H54 (cell line): ENCODE measurements around the gene DCST2.

Experiments
- DNase-seq: peaks from one replicate; pipeline ENCODE4 v3.0.0; 2011; ENCODE audit warnings: low spot score, mixed read lengths; ENCODE audit not compliant: insufficient read length
- FAIRE-seq: peaks from 3 replicates; lab custom pipeline; 2011; peaks lifted over from hg19 to GRCh38; lab: Jason Lieb, UNC
- POLR2A ChIP-seq: IDR thresholded peaks from 2 replicates; pipeline ENCODE4 v1.6.1; 2011; ENCODE audit warnings: low read depth, mild to moderate bottlenecking, low read length

The DCST2 gene

DNA sequence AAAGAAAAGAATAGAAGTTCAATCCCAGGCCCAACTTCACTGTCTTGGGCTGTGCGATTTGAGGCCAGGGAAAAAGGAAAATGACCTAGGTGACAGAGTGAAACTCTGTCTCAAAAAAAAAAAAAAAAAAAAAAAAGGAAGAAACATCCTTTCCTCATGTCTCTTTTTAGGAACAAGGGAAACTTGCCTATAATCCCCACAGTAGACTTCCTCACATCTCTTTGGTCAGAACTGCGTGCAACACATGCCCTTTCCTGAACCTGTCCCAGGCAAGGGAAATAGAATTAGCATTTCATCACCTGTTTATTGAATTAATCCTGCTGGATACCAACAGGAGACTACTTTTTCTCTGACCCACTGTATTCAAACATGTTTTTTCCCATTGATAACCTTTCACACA is 2.4 kb upstream of the DCST2 start:
- DNase-seq = no peak
- no peak for TF ChIP-seq POLR2A
- no peak for FAIRE-seq

DNA sequence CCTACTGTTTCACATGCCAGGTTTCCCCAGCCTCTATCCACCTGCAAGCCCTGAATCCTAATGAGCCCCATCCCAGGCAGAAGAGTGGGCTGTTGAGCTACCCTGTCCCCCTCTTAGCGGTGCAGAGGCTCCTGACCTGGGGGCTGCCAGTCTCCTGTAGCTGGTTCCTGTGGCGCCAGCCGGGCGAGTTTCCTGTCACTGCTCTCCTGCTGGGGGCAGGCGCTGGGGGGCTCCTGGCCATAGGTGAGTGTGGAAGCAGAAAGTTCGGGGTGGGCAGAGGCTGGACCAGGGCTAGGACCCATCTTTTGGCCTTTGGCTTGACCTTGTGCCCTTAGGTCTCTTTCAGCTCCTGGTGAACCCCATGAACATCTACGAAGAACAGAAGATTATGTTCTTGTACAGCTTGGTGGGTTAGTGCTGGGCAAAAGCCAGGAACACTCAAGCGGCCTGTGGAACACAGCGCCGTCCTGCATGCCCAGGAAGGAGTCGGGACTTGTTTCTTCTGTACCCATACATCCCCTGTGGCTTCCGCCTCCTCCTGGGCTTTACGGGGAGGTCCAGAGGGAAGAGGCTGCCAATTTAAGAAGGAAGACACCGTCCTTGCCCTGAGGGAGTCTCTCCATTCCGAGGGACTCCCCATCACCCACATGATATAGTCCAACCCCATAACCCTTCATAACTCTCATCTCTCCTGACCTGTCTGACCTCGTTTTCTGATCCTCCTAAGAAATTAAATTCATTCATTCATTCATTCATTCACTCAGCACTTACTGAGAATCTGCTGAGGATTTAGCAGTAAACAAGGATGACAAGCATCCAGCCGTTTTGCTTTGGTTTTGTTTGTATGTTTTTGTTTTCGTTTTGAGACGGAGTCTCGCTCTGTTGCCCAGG is 982 bp upstream of the DCST2 start:
- TF ChIP-seq POLR2A = no peak
- DNase-seq (no peak), FAIRE-seq (no peak)

DNA sequence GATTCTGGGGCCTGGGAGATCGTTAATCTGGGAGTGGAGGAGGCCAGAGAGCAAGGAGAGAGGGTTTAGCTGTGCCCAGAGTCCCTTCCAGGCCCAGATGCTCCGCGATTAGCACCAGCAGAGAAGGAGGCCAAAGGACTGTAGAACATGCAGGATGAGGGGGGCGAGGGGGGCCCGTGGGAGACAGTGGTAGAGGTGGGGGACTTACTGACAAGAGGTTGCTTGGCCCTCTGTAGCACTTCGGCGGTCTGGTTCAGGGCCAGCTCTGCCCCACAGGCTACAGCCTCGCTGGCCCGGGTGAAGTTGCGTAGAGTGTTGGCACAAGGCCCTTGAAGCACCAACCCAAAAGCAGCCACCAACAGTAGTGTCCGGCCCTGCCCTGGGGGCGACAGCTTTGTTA is 695 bp downstream of the DCST2 start:
- no peak for TF ChIP-seq POLR2A
- DNase-seq = no peak
- FAIRE-seq = no peak

DNA sequence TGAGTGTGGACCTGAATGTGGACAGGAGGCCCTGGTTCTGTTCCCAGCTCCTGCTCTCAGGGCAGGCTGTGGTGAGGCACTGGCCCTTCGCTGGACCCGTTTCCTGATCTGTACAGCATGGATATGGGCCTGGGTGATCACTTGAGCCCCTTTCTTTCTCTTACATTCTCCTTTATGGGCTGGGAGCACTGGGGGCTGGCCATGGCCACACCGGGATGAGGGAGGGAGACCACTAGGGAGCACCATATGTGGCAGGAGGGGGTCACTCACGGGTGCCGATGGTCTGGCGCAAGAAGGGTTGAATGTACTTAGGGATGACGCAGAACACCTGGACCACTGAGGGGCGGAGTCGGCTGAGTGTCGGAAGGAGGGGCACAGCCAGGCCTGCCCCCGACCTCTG is 2.7 kb downstream of the DCST2 start:
- DNase-seq = no peak
- FAIRE-seq = no peak
- no peak for TF ChIP-seq POLR2A

DNA sequence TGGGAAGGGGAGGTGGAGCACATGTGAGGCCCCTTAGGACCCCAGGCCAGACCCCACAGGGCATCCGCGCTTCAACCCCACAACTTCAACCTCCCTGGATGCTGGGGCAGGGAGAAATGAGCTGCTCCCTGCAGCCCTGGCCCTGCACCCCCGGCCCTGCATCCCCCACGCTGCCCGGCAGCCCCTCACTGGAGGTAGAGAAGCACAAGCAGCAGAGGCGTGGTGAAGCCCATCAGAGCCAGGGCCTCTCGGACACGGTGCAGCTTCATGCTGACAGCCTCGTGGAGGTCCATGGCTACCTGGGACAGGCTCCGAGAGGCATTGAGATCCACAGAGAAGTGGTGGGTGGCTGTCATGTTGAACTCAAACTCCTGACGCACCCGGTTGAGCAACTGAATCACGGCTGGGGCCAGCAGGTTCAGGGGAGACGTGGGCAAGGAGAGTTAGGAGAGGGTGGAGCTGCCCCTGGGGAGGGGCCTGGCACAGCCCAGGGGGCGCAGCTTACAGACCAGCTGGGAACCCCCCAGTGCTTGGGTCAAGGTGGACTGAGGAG is 3.3 kb downstream of the DCST2 start:
- no peak for DNase-seq
- FAIRE-seq = no peak
- TF ChIP-seq POLR2A = no peak

DNA sequence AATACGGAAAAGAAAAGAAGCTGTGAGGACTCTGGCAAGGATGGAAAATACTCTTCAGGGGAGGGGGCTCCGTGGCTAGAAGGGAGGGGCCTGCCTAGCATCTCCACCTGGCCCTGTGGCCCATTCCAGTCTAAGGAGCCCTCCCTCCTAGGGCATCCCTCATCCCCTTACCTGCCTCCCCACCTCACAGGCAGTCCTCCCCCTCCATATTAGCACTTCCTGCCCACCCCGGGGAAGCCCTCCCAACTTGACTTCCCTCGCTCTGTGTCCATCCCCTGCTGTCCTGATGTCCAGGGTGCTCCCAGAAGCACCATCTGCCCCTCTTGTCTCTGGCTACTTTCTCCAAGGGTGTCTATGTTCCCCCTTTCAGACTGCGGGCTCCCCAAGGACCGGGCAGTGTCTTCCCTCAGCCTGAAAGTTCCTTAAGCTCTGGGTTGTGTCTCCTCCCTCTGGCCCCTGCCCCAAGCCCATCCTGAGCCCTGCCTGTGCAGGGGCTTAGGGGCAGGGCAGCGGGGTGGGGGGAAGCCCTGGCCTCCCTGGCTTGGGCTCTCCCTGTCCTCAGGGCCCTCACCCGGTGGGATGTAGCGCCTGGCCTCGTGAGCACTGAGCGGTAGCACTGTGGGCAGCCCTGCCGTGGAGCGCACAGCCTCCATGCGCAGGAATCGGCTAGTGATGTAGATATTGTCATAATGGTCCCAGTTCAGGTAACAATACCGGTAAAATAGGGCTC is 3.9 kb downstream of the DCST2 start:
- DNase-seq (no peak), FAIRE-seq (no peak)

DNA sequence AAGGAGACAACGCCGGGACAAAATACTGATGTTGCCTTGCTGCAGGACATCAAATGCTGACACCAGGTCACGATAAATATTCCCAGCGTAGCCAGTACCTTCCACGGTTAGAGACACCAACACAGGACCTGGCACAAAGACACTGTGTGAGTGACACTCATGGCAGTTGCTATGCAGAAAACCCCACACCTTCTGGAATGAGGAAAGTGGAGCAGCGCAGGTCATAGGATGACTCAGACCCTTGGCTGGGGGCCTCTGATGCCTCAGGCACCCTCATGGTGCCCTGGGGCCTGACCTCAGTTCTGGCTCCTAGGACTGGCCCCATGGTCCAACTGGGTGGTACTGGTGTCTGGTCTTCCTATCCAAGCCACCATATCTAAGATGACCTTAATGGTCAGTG is 7.0 kb downstream of the DCST2 start:
- DNase-seq (peak; percentile 82), FAIRE-seq (no peak)
- TF ChIP-seq POLR2A = no peak

More for the DNA sequence above, 3.9 kb downstream of the DCST2 start:
- no peak for TF ChIP-seq POLR2A

DNA sequence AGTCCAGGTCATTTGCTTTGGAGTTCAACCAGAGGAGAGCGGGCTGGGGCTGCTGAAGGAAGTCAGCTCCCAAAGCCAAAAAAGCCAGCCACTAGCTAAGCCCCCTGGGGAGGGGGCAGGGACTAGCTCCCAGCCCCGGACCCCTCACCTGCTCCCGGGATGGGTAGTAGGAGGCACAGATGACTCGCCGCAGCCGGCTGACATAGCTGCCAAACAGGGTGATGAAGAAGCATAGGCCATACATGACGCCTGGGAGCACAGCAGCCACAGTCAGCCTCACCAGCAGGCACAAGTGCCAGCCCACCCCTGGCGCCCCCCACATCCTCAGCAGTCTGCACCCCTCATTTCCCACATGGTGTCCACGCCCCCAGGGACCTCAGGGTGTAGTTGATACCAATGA is 7.4 kb downstream of the DCST2 start:
- FAIRE-seq (no peak), DNase-seq (no peak)
- no peak for TF ChIP-seq POLR2A

DNA sequence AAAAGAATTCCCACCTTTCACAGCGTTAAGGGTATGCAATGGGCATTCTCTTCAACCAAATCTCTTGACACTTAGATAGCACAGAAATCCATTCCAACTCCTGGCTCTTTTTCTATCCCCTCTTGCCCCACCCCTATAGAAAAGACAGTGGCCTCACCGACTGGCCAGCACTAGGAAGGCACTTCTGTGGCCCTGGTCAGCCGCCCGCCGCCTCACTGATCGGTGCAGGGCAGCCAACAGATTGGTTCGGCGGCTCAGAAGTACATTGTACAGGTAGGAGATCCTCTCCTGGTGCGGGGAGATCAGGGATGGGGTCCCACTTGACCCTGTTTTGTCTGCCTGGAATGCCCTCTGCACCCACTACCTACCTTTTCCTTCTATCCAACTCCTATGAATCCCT is 9.3 kb downstream of the DCST2 start:
- FAIRE-seq (no peak), DNase-seq (no peak)
- TF ChIP-seq POLR2A = no peak

DNA sequence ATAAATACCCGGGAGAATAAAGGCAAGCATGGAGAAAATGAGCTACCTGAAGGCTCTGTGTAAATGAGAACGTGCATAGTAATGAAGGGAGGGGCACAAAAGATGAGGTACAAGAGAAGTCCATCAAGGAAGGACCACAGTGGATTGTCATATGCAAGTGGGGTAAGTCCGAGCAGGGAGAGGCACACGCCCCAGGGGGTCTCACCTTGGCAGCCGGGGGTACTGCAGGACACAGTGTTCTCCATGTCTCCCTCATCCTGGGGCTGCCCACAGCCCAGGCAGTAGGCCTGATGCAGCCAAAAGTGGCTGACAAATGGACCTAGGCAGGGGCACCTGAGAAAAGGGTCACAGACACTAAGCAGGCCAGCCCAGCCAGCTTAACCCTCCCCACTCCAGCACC is 10.0 kb downstream of the DCST2 start:
- DNase-seq = no peak
- FAIRE-seq = no peak
- no peak for TF ChIP-seq POLR2A

DNA sequence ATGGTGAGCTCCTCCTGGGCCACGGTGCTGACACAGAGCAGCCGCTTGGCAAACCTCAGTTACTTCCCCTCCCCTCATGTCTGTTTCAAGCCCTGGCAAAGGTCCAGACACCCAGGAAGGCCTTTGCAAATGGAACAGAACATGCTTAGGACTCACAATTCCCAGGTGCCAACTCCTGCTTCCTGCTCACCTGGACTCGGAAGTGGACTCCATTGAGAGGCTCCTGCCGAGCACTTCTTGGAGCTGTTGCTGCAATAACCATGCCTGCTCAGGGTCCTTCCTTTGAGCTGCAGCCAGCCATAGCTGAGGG is 10.7 kb downstream of the DCST2 start:
- FAIRE-seq = no peak
- TF ChIP-seq POLR2A = no peak
- no peak for DNase-seq

DNA sequence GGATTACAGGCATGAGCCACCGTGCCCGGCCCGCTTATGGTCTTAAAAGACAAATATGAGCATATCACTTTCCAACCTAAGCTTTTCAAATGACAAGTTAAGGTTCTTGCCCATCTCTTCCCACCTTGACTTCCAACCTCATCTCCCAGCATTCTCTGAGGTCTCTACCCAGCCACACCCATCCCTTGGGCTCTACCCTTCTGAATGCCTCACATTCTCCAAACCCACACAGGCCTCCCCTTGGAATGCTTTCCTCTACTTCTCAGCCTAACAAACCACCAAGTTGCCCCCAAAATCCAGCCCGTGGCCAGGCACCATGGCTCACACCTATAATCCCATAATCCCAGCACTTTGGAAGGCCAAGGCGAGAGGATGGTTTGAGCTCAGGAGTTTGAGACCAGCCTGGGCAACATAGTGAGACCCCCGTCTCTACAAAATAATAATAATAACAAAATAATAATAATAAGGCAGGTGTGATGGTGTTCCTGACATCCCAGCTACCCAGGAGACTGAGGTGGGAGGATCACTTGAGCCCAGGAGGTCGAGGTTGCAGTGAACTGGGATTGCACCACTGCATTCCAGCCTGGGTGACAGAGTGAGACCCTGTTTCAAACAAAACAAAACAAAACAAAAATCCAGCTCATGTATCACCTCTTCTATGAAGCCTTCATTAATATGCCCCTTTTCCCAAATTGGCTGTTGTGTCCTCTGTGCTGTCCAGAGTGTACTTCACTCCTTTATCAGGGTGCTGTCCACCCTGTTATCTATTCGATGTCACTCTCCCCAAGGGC is 11.2 kb downstream of the DCST2 start:
- no peak for TF ChIP-seq POLR2A
- no peak for DNase-seq
- no peak for FAIRE-seq

DNA sequence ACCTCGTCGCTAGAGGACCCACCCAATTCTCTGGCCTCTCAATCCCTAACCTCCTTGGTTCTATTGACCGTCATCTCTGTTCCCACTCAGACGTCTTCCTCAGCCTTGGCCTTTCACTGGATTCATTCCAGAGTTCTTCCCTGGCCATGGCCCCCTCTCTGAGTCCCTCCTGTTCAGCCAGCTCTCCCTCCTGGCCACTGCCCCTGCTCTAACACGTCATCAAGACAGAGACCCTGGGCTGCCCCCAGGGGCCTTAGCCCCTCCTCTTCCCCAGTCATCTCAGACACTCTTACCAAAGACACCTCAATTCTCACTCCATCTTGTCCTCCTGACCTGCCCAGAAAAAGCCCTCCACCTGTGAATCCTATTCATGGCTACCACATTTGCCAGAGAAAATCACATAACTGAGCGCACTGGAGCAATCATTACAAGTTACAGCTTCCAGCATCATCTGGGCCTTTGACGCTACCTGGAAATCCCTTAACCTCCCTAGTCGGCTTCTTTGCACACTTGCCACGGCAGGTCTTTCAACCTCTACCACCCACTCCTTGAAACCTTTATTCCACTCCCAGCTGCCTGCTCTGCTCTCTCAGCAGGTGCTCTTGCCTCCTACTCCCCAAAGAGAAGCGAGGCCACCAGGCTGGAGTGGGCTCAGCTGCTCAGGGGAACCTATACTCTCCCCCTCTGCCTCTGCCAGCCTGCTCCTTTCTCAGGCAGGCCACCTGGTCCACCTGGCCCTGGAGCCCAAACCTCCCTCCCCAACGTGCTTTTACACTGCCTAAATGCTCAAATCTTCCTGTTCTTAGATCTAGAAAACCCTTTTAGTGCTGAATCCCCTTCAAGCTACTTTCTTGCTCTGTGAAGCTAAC is 14.0 kb downstream of the DCST2 start:
- FAIRE-seq = no peak
- TF ChIP-seq POLR2A = no peak
- DNase-seq = no peak
